ENCODE results near the gene ARPC4.

Gene ARPC4

DNA sequence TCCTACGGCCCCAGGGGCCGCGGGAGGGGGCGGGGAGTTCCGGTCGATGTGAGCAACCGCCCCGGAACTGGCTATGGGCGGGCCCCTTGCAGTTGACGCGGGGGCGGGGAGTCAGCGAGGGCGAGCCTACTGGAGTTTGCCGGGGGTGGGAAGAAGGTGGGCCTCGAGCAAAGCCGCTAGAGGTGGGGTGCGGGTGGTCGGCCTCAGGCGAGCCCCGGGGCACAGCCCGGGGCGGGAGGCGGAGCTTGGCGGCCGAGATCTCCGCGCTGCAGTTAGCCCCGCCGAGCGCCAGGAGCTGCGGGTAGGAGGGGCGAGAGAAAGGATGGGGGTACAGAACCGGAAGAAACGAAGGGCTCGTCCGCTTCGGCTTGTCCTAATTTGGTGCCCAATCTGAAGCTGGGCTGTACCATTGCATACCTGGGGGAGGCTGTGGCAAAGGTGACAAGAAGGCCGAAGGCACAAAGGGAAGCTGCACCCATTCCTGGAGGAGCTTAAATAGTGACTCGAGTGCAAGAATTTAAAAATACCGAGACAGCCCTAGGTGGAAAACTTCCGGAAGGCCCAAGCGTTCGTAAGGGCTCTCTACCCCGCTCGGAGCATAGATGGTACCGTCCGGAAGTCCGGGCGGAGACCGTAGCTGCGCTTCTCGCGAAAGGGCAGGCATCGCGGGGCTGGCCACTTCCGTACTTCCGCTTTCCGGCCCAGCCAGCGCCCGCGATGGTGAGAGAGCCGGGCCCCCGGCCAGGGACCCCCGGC lies at the start of gene ARPC4, which contains the start of gene TADA3:
Gene ARPC4 (plus strand): TSS at position 678 of the 756 bp plus-strand sequence. CDS start 40 bp downstream, at position 718.
Gene TADA3 (minus strand): TSS at position 69 of the 756 bp plus-strand sequence. CDS start 1,007 bp downstream, outside the sequence.
- peak; percentile 87 for DNase-seq

- DNase-seq: no peak
These were observed 49.3 kb upstream of the ARPC4 start for GRCh38 chr3:9743548-9743947.

GRCh38 chr3:9744162-9744561 lies 48.7 kb upstream of the ARPC4 start:
- DNase-seq: no peak

DNA sequence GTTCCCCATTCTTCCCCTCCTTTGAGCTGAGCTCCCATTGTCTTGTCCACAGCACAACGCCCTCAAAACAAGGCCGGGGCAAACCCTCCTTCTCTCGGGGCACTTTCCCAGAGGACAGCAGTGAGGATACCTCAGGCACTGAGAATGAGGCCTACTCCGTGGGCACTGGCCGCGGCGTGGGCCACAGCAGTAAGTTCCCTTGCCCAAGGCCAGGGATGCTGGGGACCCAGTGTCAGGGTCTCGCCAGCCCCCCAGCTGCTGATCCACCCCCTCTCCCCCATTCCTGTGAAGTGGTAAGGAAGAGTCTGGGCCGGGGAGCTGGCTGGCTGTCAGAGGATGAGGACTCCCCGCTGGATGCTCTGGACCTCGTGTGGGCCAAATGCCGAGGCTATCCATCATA lies 47.4 kb upstream of the ARPC4 start:
- no peak for DNase-seq

GRCh38 chr3:9746330-9746729 lies 46.6 kb upstream of the ARPC4 start:
- DNase-seq: no peak

GRCh38 chr3:9747267-9747666 lies 45.6 kb upstream of the ARPC4 start:
- DNase-seq: no peak

DNA sequence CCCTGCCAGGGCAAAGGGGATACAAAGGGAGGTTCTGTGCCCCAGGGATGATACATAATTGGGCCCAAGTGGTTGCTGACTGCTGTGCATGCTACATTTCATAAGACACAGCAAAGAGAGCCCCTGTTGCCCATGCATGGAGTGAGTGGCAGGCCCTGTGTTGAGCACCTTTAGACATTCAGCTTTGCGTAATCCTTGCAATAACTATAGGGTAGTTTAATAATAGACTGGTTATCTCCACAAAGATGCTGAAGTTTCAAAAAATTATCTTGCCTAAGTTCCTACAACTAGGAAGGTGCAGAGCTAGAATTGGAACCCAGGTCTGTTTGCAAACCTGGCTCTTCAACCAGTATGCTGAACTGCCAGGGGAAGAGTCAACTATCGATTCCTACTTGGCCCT lies 44.9 kb upstream of the ARPC4 start:
- no peak for DNase-seq

DNA sequence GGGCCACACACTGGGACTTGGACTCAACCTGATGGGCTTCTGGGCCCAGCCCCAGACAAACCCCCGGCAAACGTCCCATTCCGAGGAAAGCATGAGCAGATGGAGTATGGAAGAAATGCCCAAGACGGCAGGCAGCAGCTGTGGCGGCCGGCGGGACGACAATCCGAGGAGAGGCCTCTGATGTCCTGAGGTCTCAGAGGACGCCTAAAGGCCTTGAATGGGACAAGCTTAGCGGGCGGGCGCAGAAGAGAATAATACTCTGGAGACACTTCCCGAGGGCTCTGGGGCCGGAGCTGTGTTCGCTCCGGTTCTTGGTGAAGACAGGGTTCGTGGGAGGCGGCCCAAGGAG lies 43.6 kb upstream of the ARPC4 start:
- DNase-seq: no peak

GRCh38 chr3:9749645-9750555 lies 43.0 kb upstream of the ARPC4 start, which contains the start of gene OGG1:
TSS of gene OGG1 (plus strand) at chr3:9749952. CDS start at chr3:9750287, 335 bp downstream.
- peak; percentile 86 for DNase-seq

- DNase-seq: no peak
These were observed 42.1 kb upstream of the ARPC4 start for GRCh38 chr3:9750556-9751411.

DNA sequence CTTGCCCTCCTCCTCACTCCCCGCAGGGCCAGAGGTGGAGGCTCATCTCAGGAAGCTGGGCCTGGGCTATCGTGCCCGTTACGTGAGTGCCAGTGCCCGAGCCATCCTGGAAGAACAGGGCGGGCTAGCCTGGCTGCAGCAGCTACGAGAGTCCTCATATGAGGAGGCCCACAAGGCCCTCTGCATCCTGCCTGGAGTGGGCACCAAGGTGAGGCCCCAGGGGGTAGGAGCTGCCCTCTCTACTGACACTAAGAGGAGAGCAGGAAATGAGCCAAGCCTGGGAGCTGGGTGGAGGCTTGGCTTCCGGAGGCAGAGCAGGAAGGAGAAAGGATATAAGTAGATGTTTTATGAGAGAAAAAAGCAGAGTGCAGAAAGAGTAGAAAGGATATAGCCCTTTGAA lies 38.2 kb upstream of the ARPC4 start:
- DNase-seq: no peak

GRCh38 chr3:9757427-9757826 lies 35.5 kb upstream of the ARPC4 start:
- no peak for DNase-seq

DNA sequence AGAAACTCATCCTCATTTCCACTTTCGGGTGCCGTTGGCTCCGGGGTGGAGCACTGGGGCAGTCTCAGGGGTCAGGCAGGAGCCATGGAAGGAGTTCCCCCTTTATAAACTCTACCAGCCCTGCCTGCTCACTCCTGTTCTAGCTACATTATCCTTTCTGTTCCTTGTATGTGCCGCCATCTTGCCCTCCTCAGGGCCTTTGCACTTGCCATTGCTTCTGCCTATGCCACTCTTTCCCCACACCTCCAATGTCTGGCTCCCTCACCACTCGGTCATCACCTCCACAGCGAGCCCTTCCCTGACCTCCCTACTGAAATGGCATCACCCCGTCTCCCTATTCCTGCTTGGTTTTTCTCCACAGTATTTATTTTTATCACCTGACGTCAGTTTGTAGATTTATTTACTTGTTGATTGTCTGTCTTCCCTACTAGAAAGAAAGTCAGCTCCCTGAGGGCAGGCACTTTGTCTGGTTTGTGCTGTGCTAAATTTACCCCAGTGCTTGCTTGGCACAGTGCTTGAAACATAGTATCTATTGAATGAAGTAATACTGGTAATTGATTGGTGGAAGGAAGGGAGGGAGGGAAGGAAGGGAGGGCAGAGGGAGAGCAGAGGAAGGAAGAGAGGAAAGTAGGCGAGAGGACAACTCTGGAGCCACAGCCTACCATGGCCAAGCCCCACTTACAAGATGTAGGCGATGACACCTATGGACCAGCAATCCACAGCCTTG lies 31.9 kb upstream of the ARPC4 start:
- DNase-seq: no peak

DNA sequence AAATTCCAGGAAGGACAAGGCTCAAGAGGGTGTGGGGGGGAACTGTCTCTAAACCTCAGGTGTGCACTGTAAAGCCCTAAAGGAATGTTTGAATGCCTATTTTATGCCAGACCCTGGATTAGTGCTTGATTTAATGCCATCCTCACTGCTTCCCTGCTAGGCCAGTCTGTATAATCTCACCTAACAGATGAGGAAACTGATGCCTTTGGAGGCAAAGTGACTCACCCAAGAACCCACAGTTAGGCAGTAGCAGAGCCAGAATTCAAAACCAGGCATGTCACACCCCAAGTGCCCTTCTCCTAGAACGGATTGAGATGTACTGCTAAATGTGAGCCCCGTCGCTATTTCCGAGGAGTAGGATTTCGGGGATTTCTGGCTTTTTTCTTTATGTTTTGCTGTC lies 31.0 kb upstream of the ARPC4 start:
- DNase-seq: no peak

DNA sequence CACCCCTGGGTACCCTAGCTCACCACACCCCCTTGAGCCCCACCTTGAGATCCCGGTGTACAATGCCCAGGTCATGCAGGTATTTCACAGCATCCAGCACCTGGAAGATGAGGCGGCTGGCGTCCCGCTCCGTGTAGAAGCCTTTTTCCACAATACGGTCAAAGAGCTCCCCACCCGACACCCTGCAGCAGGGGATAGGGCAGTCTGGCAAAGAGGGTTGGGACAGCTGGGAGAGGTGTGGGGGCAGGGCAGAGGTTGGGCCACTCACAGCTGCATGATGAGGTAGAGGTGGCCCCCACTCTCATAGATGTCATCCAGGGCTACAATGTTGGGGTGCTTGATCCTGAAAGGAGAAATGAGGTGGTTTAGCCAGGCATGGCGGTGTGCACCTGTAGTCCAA lies 30.0 kb upstream of the ARPC4 start:
- DNase-seq: no peak

DNA sequence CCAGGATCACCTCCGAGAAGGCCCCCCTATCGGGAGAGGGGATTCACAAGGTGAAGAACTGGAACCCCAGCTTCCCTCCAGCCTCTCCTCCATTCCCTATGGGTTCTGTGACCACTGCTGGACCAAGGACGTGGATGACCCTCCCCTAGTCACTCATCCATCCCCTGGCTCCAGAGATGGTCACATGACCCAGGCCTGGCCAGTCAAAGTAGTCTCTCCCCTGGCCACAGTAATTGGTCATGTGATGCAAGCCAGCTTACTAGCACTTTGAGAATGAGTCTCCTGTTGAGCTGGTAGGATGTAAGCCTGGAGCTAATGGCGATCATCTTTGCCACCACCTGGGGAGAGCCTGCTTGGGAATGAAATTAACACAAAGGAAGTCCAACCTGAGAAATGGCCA lies 27.0 kb upstream of the ARPC4 start:
- DNase-seq: no peak

DNA sequence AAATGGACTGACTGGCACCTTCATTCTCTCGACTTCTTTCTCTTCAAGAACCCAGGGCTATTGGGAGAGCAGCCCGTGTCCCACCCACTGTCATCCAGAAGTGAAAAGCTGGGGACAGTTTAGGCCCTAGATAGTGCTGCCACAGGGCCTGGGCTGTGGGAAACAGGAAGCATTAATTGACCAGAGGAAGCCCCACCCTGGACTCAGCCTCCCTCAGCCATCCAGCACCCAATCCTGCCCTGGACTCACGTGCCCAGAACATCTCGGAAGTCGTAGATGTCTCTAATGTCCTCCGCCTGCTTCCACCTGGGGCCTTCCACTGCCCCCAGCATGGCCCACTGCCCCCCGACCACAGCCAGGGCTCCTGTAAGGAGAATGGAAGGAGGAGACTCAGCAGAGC lies 25.5 kb upstream of the ARPC4 start:
- DNase-seq: no peak

DNA sequence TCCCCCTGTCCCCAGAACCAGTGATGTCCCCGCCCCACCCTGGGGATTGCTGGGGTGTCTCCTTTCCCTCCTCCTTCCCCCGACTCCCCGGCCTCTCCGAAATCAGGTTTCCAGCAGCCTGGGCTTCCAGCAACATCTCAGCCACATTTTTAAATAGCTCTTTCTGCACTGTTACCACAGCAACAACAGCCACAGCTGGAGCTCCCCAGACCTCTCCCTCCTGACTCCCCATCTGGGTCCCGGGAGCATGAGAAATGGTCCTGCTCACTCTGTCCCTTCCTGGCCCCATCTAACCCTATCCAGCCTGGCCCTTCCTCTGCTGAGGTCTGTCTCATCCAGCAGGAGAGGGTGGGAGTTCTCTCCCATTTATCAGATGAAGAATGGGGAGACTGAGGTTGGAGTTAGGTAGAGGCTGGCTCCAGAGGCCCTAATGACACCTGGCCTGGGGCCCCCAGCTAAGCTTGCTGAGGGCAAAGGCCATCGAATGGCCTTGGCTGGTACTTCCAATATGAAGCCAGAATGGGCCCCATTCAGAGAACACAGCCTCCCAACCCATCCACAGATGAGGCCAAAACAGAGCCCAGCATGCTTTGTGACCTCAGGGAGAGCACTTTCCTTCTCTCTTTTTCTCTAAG lies 24.6 kb upstream of the ARPC4 start:
- DNase-seq: no peak

DNA sequence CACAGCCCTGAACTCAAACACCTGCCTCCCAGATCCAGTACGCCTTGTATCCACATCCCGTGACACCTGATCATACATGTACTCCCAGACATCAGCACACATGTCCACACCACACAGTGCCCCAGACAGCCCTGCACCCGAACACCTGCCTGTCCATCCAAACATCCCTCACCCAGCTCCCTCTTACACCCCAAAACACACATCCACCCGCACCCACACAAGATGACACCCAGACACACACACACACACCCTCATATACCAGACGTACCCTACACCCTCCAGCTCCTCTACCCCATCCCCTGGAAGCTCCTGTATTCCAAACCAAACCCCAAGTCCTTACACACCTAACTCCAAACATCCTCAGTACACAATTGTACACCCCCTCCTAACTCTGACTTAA lies 23.9 kb upstream of the ARPC4 start:
- no peak for DNase-seq

GRCh38 chr3:9769426-9770275 lies 23.2 kb upstream of the ARPC4 start, which contains the start of gene CAMK1:
TSS of gene CAMK1 (minus strand) at chr3:9769947. CDS start at chr3:9767749, 2,198 bp downstream.
- peak; percentile 25 for DNase-seq

All from NCI-H2171 (cell line).